Measurements from ENCODE around the gene APC2.
"Not testable (repeated sequence)": the region's sequence is repeated elsewhere in the genome, so short reads cannot be mapped to it uniquely, and the experiment has no call there.

Gene APC2

DNA sequence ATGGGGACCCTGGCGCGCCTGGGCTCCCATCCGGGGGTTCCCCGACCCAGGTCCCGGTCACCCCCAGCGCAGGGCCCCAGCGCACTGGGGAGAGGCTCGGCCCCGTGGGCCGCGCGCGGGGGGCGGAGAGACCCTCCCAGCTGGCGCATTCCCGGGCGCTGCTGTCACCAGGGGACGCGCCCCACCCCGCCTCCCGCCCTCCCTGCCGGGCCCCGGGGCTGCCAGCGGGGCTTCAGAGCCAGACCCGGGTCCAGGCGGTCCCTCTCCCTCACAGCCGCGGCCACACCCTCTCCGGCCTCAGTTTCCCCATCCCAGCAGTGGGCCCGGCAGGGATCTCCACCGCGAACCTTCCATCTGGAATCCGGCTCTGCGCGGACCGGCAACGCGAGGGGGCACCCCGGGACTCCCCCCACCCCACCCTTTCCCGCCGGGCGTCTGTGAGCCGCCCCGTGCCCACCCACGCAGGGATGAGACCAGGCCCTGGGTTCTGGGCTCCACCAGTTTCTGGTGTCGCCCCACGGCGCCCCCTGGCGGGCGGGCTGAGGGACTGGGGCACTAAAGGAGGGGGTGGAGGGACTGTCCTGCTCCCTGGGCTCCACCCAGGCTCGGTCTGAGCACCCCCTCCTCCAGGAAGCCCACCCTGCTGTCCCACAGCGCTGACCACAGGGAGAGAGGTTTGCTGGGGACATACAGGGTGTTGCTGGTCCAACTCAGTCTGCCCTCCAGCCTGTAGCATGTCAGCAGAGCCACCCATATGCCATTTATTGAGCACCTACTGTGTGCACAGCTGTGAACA, 63.8 kb downstream of the APC2 start:
- peak; percentile 64 for DNase-seq (ENCODE audit: low read depth)
- peak overlapping the region; percentile 58 for H3K4me3 ChIP-seq (replicated peaks; ENCODE audit: low read depth, low read length)
- TF ChIP-seq, protein P1, sequence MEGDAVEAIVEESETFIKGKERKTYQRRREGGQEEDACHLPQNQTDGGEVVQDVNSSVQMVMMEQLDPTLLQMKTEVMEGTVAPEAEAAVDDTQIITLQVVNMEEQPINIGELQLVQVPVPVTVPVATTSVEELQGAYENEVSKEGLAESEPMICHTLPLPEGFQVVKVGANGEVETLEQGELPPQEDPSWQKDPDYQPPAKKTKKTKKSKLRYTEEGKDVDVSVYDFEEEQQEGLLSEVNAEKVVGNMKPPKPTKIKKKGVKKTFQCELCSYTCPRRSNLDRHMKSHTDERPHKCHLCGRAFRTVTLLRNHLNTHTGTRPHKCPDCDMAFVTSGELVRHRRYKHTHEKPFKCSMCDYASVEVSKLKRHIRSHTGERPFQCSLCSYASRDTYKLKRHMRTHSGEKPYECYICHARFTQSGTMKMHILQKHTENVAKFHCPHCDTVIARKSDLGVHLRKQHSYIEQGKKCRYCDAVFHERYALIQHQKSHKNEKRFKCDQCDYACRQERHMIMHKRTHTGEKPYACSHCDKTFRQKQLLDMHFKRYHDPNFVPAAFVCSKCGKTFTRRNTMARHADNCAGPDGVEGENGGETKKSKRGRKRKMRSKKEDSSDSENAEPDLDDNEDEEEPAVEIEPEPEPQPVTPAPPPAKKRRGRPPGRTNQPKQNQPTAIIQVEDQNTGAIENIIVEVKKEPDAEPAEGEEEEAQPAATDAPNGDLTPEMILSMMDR (IDR thresholded peaks at IDR 0.05; ENCODE audit: low read length, missing control alignments): peak; percentile 58

DNA sequence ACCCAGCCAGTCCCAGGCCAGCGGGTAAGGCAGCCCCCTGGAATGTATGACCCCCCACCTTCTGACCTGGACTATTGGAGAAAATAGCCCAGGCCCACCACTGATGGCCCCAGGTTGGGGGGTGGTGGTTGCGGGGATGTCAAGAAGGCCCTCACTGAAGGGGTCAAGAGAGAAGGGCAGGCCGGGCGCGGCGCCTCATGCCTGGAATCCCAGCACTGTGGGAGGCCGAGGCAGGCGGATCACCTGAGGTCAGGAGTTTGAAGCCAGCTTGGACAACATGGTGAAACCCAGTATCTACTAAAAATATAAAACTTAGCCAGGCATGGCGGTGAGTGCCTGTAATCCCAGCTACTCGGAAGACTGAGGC, 64.4 kb downstream of the APC2 start:
- H3K4me3 ChIP-seq (replicated peaks; ENCODE audit: low read depth, low read length): no peak overlapping the region
- TF ChIP-seq, protein P1 (IDR thresholded peaks at IDR 0.05; ENCODE audit: low read length, missing control alignments): no peak
- DNase-seq (ENCODE audit: low read depth): no peak

DNA sequence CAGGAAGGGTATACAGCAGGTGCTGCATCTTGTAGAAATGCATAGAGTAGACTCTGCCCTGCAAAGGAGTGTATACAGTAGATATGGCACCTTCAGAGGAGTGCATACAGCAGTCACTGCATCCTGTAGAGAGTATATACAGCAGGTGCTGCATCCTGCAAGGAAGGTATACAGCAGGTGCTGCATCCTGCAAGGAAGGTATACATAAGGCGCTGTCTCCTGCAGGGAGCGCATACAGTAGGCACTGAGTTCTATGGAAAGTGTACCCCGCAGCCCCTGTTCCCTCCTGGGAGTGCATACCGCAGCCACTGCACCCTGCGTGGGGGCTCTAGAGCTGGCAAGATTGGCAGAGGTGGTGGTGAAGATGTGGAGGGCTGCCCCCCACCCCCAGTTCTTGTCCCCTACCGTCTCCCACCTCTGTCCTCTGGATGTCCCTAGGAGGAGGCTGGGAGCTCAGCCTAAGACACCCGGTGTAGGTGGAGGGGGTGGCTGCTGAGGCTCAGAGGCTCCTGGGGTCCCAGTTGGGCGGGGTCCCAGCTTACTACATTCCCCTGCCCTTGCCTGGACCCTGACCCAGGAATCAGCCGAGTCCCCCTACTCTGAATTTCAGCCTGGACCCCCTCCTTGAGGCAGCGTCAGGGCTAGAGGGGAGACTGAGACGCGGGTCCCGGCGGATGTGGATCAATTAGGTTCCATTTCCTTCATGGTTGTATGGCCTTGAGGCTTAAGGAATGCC, 65.2 kb downstream of the APC2 start:
- TF ChIP-seq, protein P1 (IDR thresholded peaks at IDR 0.05; ENCODE audit: low read length, missing control alignments): no peak
- no peak for DNase-seq (ENCODE audit: low read depth)
- H3K4me3 ChIP-seq (replicated peaks; ENCODE audit: low read depth, low read length): no peak overlapping the region

DNA sequence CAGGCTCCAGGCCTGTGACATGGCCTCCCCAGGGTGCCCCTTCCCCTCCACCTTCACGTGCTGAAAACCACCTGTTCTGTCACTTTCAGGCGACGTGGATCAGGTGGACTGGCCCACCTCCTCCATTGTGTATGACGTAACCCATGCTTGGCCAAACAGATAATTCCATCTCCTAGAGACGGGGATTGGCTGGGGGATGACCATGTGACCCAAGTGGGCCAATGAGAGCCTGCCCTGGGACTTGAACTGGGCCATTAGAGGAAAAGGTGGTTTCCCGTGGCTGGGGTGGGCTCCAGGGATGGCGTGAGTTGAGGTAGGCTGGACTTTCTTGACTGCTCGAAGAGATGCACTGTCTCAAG, 66.5 kb downstream of the APC2 start:
- H3K4me3 ChIP-seq (replicated peaks; ENCODE audit: low read depth, low read length): no peak overlapping the region
- TF ChIP-seq, protein P1 (IDR thresholded peaks at IDR 0.05; ENCODE audit: low read length, missing control alignments): no peak
- no peak for DNase-seq (ENCODE audit: low read depth)

DNA sequence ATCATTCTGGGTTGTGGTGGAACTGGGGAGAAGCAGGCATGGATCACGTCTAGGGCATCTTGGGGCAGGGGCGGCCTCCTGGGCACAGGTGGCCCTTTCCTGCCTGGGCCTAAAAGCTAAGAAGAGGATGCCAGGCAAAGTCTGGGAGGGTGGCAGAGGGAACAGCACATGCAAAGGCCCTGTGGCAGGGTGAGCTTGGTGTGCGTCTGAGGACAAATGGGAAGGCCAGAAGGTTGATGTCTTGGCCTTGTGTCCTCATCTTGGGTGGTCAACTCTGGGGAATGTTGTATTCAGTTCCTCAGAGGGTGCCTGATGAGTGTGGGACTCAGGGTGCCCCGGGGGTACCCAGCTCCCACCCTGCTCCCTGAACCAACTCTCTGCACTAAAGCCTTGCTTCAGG, 68.5 kb downstream of the APC2 start:
- TF ChIP-seq, protein P1 (IDR thresholded peaks at IDR 0.05; ENCODE audit: low read length, missing control alignments): no peak
- DNase-seq (ENCODE audit: low read depth): no peak
- no peak overlapping the region for H3K4me3 ChIP-seq (replicated peaks; ENCODE audit: low read depth, low read length)

DNA sequence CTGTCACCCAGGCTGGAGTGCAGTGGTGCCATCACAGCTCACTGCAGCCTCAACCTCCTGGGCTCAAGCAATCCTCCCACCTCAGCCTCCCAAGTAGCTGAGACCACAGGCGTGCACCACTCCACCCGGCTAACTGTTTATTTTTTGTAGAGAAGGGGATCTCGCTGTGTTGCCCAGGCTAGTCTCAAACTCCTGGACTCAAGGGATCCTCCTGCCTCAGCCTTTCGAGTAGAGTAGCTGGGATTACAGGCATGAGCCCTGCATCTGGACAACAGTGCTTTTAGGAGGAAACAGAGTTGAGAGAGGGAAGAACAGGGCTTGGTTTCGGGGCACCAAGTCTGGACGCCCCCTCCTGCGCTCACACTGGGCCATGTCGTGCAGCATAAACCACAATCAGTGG, 69.9 kb downstream of the APC2 start:
- not testable (repeated sequence) for H3K4me3 ChIP-seq (replicated peaks; ENCODE audit: low read depth, low read length); DNase-seq (ENCODE audit: low read depth)

DNA sequence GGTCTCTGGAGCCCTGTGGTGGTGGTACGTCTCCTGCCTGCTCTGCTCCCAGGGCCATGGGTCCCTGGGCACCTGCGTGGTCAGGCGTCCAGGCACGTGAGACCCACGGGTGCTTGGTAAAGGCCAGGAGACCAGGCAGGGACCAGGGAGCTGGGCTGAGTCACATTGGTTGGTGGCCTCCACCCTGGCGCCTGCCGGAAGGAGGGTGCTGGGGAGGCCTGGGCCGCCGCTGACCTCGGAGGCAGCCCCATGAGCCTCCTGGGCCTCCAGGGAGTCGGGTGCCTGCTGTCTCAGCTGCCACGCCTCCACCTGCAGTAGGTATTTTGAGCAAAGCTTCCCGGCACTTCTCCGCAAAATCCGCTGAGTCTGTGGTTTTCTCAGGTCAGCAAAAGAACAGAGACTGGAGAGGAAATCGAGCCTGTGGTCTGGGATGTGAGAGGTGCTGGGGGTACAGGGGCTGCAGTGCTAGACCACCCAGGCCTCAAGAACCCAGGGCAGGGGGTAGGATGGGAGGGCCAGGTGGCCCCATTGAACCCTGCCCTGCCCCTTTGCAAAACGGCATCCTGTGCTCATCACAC, 70.4 kb downstream of the APC2 start:
- no peak overlapping the region for H3K4me3 ChIP-seq (replicated peaks; ENCODE audit: low read depth, low read length)
- TF ChIP-seq, protein P1 (IDR thresholded peaks at IDR 0.05; ENCODE audit: low read length, missing control alignments): no peak
- no peak for DNase-seq (ENCODE audit: low read depth)
